DND-41 (cell line): ENCODE data around the gene ANKRD53.

Experiments used
- ATAC-seq: fragments of 200-7000 bp; cut with Tn5 transposase; 3 replicates; pipeline ENCODE4 v1.9.1; 2021; ENCODE audit warnings: low read depth; ENCODE audit not compliant: insufficient read depth
- DNase-seq: peaks from one replicate; pipeline ENCODE4 v3.0.0-alpha.2; 2020
- H2AFZ ChIP-seq: 2 replicates; pipeline ENCODE4 v1.6.0; 2012; ENCODE audit warnings: low read depth, low read length
- H3K27ac ChIP-seq: 2 replicates; pipeline ENCODE4 v1.5.1; 2012; ENCODE audit warnings: low read length, inconsistent platforms
- H3K27me3 ChIP-seq: fragments of 200-600 bp; sonication (generic); 2 replicates; pipeline ENCODE4 v1.6.0; 2012; ENCODE audit warnings: low read length, mild to moderate bottlenecking, inconsistent platforms; ENCODE audit not compliant: insufficient read depth, poor library complexity
- H3K36me3 ChIP-seq: 2 replicates; pipeline ENCODE4 v1.5.1; 2012; ENCODE audit warnings: low read length, inconsistent platforms; ENCODE audit not compliant: insufficient read depth
- H3K4me1 ChIP-seq: 2 replicates; pipeline ENCODE4 v1.5.1; 2012; ENCODE audit warnings: mild to moderate bottlenecking, low read length; ENCODE audit not compliant: insufficient read depth
- H3K4me2 ChIP-seq: 2 replicates; pipeline ENCODE4 v1.6.0; 2012; ENCODE audit warnings: mild to moderate bottlenecking, moderate library complexity, low read length, inconsistent platforms; ENCODE audit not compliant: insufficient read depth
- H3K4me3 ChIP-seq, 2 experiments: fragments of 200-600 bp in 1 of 2; shearing (Covaris generic) in 1 of 2; 2 replicates each; pipeline ENCODE4 v1.5.1; 2012 to 2016; ENCODE audit warnings: inconsistent platforms in 2 of 2, low read length in 2 of 2, mild to moderate bottlenecking in 2 of 2, low read depth in 1 of 2, moderate library complexity in 1 of 2
- H3K79me2 ChIP-seq: 2 replicates; pipeline ENCODE4 v1.6.0; 2012; ENCODE audit warnings: low read length, inconsistent platforms; ENCODE audit not compliant: insufficient read depth
- H3K9ac ChIP-seq: 2 replicates; pipeline ENCODE4 v1.6.0; 2012; ENCODE audit warnings: low read depth, mild to moderate bottlenecking, inconsistent platforms, low read length, moderate library complexity
- H3K9me3 ChIP-seq: 2 replicates; pipeline ENCODE4 v1.5.1; 2012; ENCODE audit warnings: low read length, moderate library complexity, mild to moderate bottlenecking, inconsistent platforms; ENCODE audit not compliant: insufficient read depth, severe bottlenecking
- H4K20me1 ChIP-seq: 2 replicates; pipeline ENCODE4 v1.6.0; 2012; ENCODE audit warnings: low read length; ENCODE audit not compliant: insufficient read depth
- EZH2 ChIP-seq: IDR thresholded peaks from 3 replicates; pipeline ENCODE4 v1.6.1; 2012; ENCODE audit warnings: borderline replicate concordance, low read depth, mild to moderate bottlenecking, moderate library complexity, low read length, inconsistent platforms; ENCODE audit not compliant: severe bottlenecking
- TF ChIP-seq, protein P1 (sequence below): IDR thresholded peaks from 2 replicates; pipeline ENCODE4 v1.5.1; 2012; ENCODE audit warnings: borderline replicate concordance, low read length, moderate library complexity, mild to moderate bottlenecking; ENCODE audit not compliant: poor library complexity, severe bottlenecking; ENCODE audit errors: extremely low read depth

ANKRD53 gene

DNA sequence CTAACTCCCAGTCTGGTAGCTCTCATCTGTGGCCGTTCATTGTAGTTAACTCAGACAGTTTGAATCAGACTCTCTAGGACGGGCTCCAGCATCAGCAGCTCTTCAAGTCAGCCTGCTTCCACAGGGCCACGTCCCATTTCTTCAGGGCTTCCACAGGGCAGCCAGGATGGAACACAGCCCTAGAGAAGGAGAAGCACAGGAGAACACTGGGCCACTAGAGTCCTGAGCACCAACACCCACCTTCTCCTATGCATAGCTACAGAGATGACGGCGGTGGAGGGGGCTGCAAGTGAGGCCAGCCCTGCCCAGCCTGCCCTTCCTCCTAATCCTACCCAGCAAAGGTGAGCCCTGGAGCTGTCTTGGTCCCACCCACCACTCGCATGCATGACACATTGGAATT lies 26.4 kb downstream of the ANKRD53 start:
- H3K4me2 ChIP-seq, result no peak overlapping the region
- no peak for ATAC-seq

DNA sequence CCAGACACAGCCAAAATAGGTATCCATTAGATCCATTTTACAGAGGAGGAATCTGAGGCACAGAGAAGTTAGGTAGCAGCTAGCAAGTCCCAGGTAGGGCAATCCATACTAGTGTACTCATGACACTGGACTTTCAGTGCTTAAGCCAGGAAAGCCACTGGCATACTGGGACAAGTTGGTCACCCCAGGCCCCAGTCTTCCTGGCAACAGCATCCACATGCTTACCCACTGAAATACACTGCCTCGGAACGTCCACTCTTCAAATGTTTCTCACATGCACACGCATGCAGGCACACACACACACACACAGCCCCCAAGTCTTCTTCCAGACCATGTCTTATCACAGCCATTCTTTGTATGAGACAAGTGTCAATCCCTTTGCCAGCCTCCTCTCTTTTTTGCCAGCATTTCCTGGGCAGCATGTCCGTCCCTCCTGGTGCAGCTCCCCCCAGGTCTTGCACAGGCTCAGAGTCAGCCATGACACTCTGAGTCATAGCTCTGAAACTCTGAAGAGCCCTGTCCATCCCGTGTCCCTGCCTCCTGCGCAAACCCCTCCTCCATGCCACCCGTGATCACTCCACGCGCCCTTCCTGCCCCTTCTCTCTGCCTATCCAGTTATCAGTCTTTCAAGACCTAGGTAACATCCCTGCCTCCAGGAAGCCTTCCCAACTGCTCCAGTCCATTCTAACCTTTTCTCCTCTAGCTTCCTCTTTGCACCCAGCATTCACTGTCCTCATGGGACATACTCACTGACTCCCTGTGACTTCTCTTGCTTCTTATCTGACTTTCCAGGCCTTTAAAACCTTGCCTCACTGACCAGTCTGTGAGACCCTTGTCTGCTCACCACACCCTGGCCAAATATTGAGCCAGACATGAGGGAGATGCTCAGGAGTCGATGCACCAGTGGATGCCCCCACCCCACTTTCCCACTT lies 27.1 kb downstream of the ANKRD53 start:
- H3K4me2 ChIP-seq, result no peak overlapping the region
- no peak for ATAC-seq
- no peak overlapping the region for H3K9ac ChIP-seq
- no peaks in the 10 kb centered on the region; the same call in 1 of the 2 replicates for H4K20me1 ChIP-seq
- TF ChIP-seq, protein P1, sequence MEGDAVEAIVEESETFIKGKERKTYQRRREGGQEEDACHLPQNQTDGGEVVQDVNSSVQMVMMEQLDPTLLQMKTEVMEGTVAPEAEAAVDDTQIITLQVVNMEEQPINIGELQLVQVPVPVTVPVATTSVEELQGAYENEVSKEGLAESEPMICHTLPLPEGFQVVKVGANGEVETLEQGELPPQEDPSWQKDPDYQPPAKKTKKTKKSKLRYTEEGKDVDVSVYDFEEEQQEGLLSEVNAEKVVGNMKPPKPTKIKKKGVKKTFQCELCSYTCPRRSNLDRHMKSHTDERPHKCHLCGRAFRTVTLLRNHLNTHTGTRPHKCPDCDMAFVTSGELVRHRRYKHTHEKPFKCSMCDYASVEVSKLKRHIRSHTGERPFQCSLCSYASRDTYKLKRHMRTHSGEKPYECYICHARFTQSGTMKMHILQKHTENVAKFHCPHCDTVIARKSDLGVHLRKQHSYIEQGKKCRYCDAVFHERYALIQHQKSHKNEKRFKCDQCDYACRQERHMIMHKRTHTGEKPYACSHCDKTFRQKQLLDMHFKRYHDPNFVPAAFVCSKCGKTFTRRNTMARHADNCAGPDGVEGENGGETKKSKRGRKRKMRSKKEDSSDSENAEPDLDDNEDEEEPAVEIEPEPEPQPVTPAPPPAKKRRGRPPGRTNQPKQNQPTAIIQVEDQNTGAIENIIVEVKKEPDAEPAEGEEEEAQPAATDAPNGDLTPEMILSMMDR, result no peak
- no peak for TF ChIP-seq EZH2
- no peaks in the 10 kb centered on the region for H3K79me2 ChIP-seq
- no peak overlapping the region for H3K27ac ChIP-seq
- no peak overlapping the region for H2AFZ ChIP-seq
- H3K9me3 ChIP-seq, result no peaks in the 10 kb centered on the region
- no peak for DNase-seq
- peaks cover 10% of the 10 kb centered on the region for H3K4me1 ChIP-seq
- no peak overlapping the region for H3K4me3 ChIP-seq
- H3K27me3 ChIP-seq, result no peaks in the 10 kb centered on the region
- H3K36me3 ChIP-seq, result no peaks in the 10 kb centered on the region

More for the DNA sequence above, 26.4 kb downstream of the ANKRD53 start:
- no peak overlapping the region for H2AFZ ChIP-seq
- H4K20me1 ChIP-seq, result no peaks in the 10 kb centered on the region; the same call in 1 of the 2 replicates
- H3K27ac ChIP-seq, result no peak overlapping the region
- H3K79me2 ChIP-seq, result no peaks in the 10 kb centered on the region
- no peaks in the 10 kb centered on the region for H3K36me3 ChIP-seq
- no peaks in the 10 kb centered on the region for H3K27me3 ChIP-seq
- TF ChIP-seq EZH2, result no peak
- TF ChIP-seq, protein P1, result no peak
- DNase-seq, result no peak
- no peaks in the 10 kb centered on the region for H3K9me3 ChIP-seq
- peaks cover 12% of the 10 kb centered on the region for H3K4me1 ChIP-seq
- H3K4me3 ChIP-seq, result no peak overlapping the region
- H3K9ac ChIP-seq, result no peak overlapping the region

DNA sequence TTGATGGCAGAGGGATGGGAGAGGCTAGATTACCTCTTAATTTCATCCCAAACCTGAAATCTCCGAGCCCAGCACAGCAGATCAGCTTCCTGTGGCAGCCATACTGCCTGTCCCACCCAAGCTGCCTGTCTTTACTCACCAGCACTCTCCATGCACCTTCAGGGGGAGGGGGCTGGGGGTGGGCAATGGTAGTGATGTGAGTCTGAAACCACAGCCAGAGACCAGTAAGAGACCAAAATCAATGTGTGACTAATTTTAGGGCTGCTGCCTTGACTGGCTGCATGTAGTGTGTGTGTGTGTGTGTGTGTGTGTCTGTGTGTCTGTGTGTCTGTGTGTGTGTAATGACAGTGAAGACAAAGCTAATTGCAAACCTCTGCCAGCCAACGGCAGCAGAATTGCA lies 27.9 kb downstream of the ANKRD53 start:
- no peak overlapping the region for H3K4me3 ChIP-seq
- H3K4me2 ChIP-seq, result no peak overlapping the region
- TF ChIP-seq, protein P1, result no peak
- no peak for TF ChIP-seq EZH2
- no peak overlapping the region for H2AFZ ChIP-seq
- no peaks in the 10 kb centered on the region for H3K36me3 ChIP-seq
- DNase-seq, result no peak
- H3K9me3 ChIP-seq, result no peaks in the 10 kb centered on the region
- H3K27ac ChIP-seq, result no peak overlapping the region
- no peaks in the 10 kb centered on the region for H3K27me3 ChIP-seq
- ATAC-seq, result no peak
- H3K9ac ChIP-seq, result no peak overlapping the region
- H3K79me2 ChIP-seq, result no peaks in the 10 kb centered on the region
- peaks cover 2% of the 10 kb centered on the region for H3K4me1 ChIP-seq
- no peaks in the 10 kb centered on the region; the same call in 1 of the 2 replicates for H4K20me1 ChIP-seq
